ENCODE data around the gene LTB4R.

DNA sequence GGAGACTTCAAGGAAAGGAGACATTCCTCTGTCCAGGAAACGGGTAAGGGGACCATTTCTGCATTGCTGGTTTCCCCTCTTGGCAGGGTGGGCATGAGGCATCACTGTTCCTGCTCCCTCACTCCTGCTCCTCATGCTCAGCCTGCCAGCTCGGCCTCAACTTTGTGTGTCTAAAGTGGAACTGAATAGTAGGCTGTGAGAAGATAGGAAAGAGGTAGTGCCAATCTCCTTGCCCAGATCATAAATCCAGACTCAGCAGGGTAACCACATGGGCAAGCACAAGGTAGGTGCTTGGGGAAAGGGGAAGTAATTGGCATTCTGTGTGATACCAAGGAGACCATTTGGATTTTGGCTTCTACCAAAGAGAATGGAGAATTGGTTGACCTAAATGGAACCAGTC lies 2.6 kb downstream of the LTB4R start:
- no peak for TF ChIP-seq POLR2A (IDR thresholded peaks at IDR 0.05; ENCODE audit: low read depth, low read length)
- TF ChIP-seq POLR2AphosphoS5 (IDR thresholded peaks at IDR 0.05; ENCODE audit: low read depth, low read length), result no peak
